CD4-positive, alpha-beta T cell treated with Interleukin-6 at 100 ng/mL for 8 hours (primary cell): ENCODE results near the gene BEND4.

Experiments
- DNase-seq: peaks from one replicate; pipeline ENCODE4 v3.0.0-alpha.2; 2020; ENCODE audit warnings: mixed read lengths, low spot score

The BEND4 gene

GRCh38 chr4:42104521-42104920 lies 47.9 kb downstream of the BEND4 start:
- no peak for DNase-seq

- DNase-seq: no peak
These were observed 50.9 kb downstream of the BEND4 start for GRCh38 chr4:42101446-42101975.

DNA sequence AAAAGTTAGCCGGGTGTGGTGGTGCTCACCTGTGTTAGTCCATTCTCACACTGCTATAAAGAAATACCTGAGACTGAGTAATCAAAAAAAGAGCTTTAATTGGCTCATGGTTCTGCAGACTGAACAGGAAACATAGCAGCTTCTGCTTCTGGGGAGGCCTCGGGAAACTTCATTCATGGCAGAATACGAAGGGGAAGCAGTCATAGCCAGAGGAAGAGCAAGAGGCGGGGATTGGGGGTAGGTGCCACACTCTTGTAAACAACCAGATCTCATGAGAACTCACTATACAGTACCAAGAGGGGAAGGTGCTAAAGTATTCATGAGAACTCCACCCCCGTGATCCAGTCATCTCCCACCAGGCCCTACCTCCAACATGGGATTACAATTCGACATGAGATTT lies 64.1 kb downstream of the BEND4 start:
- no peak for DNase-seq

DNA sequence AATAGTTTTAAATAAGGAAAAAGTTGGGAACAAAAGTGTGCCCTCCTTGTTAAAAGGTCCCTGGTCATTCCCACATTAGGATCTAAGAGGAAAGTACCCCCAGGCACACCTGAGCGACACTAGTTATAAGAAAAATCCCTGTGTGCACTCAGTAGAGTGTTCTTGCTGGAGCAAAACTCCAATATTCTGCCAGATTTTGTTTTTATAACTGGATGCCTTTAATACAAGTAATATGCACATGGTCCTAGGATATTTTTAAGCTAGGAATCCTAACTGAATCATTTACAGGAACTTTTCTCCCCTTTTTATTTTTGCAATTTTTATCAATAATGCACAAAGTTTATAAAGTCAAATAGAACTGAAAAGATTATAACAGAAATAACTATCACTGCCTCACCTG lies 68.6 kb downstream of the BEND4 start:
- DNase-seq: no peak

DNA sequence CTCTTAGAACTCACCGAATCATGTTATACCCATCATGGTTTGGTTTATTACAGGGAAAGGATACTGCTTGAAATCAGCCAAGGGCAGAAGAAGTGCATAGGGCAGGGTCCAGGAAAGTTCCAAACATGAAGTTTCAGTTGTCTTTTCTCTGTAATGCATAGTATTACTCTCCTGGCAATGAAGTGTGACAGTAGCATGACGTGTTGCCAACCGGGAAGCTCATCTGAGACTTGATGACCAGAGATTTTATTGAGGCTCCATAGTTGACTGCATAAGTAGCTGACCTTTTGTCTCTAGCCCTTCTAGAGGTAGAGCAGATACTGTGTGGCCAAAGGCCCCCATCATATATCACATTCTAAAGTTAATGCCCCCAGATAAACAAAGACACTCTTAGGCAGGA lies 72.1 kb downstream of the BEND4 start:
- DNase-seq: no peak

GRCh38 chr4:42078184-42078801 lies 74.2 kb downstream of the BEND4 start:
- DNase-seq: no peak

GRCh38 chr4:42074294-42074693 lies 78.2 kb downstream of the BEND4 start:
- no peak for DNase-seq

GRCh38 chr4:42070463-42070862 lies 82.0 kb downstream of the BEND4 start:
- DNase-seq: no peak

DNA sequence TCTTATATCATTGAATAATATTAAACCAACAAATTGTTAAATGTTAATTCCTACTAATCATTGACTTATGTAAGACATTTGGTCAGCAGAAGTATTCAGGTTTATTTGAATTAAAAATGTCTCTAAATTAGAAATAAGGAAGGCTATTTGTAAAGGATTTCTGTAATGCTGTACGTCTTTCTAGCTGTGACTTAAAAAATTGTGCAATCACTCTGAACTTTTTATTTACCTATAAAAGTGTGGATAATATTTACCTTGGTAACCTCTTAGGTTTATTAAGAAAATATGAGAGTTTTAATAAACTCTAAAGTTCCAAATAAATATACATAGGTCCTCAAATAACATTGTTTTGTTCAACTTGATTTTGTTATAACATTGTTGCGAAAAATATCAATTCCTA lies 85.2 kb downstream of the BEND4 start:
- DNase-seq: no peak

- no peak for DNase-seq
These were observed 86.1 kb downstream of the BEND4 start for GRCh38 chr4:42066402-42066801.
